DOHH2 (cell line): ENCODE measurements around the gene KDM4D.

Source experiments
- EZH2phosphoT487 ChIP-seq: fragments of 200-600 bp; sonication (generic); IDR thresholded peaks from 2 replicates; pipeline ENCODE4 v1.6.1; 2017; ENCODE audit warnings: borderline replicate concordance, mild to moderate bottlenecking, antibody characterized with exemption, low read length, moderate library complexity, mixed read lengths
- TF ChIP-seq, protein P1 (sequence below): fragments of 200-600 bp; sonication (generic); IDR thresholded peaks from one replicate; pipeline ENCODE4 v1.5.1; 2014; ENCODE audit warnings: antibody characterized with exemption, mild to moderate bottlenecking, low read depth, low read length; ENCODE audit not compliant: poor library complexity, severe bottlenecking

- TF ChIP-seq, protein P1, sequence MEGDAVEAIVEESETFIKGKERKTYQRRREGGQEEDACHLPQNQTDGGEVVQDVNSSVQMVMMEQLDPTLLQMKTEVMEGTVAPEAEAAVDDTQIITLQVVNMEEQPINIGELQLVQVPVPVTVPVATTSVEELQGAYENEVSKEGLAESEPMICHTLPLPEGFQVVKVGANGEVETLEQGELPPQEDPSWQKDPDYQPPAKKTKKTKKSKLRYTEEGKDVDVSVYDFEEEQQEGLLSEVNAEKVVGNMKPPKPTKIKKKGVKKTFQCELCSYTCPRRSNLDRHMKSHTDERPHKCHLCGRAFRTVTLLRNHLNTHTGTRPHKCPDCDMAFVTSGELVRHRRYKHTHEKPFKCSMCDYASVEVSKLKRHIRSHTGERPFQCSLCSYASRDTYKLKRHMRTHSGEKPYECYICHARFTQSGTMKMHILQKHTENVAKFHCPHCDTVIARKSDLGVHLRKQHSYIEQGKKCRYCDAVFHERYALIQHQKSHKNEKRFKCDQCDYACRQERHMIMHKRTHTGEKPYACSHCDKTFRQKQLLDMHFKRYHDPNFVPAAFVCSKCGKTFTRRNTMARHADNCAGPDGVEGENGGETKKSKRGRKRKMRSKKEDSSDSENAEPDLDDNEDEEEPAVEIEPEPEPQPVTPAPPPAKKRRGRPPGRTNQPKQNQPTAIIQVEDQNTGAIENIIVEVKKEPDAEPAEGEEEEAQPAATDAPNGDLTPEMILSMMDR, result no peak
- no peak for TF ChIP-seq EZH2phosphoT487
Observed at GRCh38 chr11:95042239-95042638, 68.7 kb downstream of the KDM4D start.
